Bronchial epithelial cell (primary cell): ENCODE data around the gene KCNH4. TPM values are rescaled to one million over a fixed set of nuclear protein-coding genes. Genes with fewer than 3 reads are reported as not detected.

Experiments used
- DNase-seq: peaks from one replicate; pipeline ENCODE4 v3.0.0-alpha.2; 2010; ENCODE audit warnings: low read depth
- FAIRE-seq: peaks from 2 replicates; lab custom pipeline; 2011; peaks lifted over from hg19 to GRCh38; lab: Jason Lieb, UNC
- H3K27me3 ChIP-seq: 2 replicates; pipeline ENCODE4 v1.5.1; 2011; ENCODE audit warnings: low read length; ENCODE audit not compliant: control insufficient read depth, insufficient read depth
- H3K36me3 ChIP-seq: 2 replicates; pipeline ENCODE4 v1.5.1; 2011; ENCODE audit warnings: low read length; ENCODE audit not compliant: control insufficient read depth, insufficient read depth
- H3K4me3 ChIP-seq: 2 replicates; pipeline ENCODE4 v1.5.1; 2011; ENCODE audit warnings: mild to moderate bottlenecking, low read depth, low read length, control low read depth
- CTCF ChIP-seq: IDR thresholded peaks from 2 replicates; pipeline ENCODE4 v1.5.1; 2011; ENCODE audit warnings: mild to moderate bottlenecking, moderate library complexity, low read length, control low read depth, inconsistent platforms; ENCODE audit not compliant: insufficient read depth, severe bottlenecking
- total RNA-seq: library from RNA; depleted of rRNA; stranded (reverse); fragments of >200 nt; gene quantifications from 2 replicates; pipeline ENCODE4 v1.2.1, GENCODE V29; 2014

Gene KCNH4
- total RNA-seq, 1 donor from 2014 or later: not detected

- no peak for FAIRE-seq
- no peak for TF ChIP-seq CTCF
- Histone ChIP-seq H3K27me3 (no peaks in the 10 kb centered on the region), H3K4me3 (no peak overlapping the region), H3K36me3 (peaks cover 4% of the 10 kb centered on the region)
- DNase-seq: no peak
Measured at GRCh38 chr17:42203354-42203753, 22.4 kb upstream of the KCNH4 start.

GRCh38 chr17:42202696-42203095, 21.8 kb upstream of the KCNH4 start:
- DNase-seq (no peak), FAIRE-seq (no peak)
- TF ChIP-seq CTCF: no peak
- no peak overlapping the region for H3K4me3 ChIP-seq
- H3K36me3 ChIP-seq: peaks cover 4% of the 10 kb centered on the region
- no peaks in the 10 kb centered on the region for H3K27me3 ChIP-seq

DNA sequence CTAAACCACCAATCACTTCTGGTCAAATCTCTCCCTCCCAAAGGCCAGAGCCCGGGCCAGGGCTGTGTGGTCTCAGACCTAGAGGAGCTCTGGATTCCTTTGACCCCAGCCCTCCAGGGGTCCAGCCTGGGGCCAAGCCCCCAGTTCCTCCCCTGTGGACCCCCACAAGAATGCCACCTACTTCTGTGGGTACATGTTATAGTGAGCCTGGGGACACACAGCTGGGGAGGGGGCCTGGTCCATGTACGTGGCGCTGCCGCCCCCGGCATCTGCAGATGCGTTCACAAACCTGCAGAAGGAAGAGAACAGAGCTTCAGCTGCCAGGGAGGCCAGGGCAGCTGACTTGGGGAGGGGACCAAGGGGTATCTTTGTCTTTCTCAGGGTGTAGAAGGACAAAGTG, 21.2 kb upstream of the KCNH4 start:
- DNase-seq (no peak), FAIRE-seq (no peak)
- Histone ChIP-seq H3K4me3 (no peak overlapping the region), H3K36me3 (peaks cover 4% of the 10 kb centered on the region), H3K27me3 (no peaks in the 10 kb centered on the region)
- TF ChIP-seq CTCF: no peak

- no peak for FAIRE-seq
- Histone ChIP-seq H3K4me3 (no peak overlapping the region), H3K36me3 (peaks cover 4% of the 10 kb centered on the region), H3K27me3 (no peaks in the 10 kb centered on the region)
- DNase-seq: no peak
- TF ChIP-seq CTCF: no peak
Measured at GRCh38 chr17:42201458-42201772, 20.5 kb upstream of the KCNH4 start.

- DNase-seq: no peak
- Histone ChIP-seq H3K36me3 (peaks cover 4% of the 10 kb centered on the region), H3K27me3 (no peaks in the 10 kb centered on the region), H3K4me3 (no peak overlapping the region)
- FAIRE-seq: no peak
- no peak for TF ChIP-seq CTCF
Measured at GRCh38 chr17:42200706-42201457, 19.9 kb upstream of the KCNH4 start.
